ENCODE results near the gene FADS3.

FADS3 gene

GRCh38 chr11:61908730-61909316, 17.5 kb upstream of the FADS3 start:
- TF ChIP-seq, protein P1, sequence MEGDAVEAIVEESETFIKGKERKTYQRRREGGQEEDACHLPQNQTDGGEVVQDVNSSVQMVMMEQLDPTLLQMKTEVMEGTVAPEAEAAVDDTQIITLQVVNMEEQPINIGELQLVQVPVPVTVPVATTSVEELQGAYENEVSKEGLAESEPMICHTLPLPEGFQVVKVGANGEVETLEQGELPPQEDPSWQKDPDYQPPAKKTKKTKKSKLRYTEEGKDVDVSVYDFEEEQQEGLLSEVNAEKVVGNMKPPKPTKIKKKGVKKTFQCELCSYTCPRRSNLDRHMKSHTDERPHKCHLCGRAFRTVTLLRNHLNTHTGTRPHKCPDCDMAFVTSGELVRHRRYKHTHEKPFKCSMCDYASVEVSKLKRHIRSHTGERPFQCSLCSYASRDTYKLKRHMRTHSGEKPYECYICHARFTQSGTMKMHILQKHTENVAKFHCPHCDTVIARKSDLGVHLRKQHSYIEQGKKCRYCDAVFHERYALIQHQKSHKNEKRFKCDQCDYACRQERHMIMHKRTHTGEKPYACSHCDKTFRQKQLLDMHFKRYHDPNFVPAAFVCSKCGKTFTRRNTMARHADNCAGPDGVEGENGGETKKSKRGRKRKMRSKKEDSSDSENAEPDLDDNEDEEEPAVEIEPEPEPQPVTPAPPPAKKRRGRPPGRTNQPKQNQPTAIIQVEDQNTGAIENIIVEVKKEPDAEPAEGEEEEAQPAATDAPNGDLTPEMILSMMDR (IDR thresholded peaks at IDR 0.05; ENCODE audit: low read depth, low read length) = no peak
- DNase-seq (ENCODE audit: extremely low read depth, low read depth) = no peak

- no peak for DNase-seq (ENCODE audit: extremely low read depth, low read depth)
- TF ChIP-seq, protein P1 (IDR thresholded peaks at IDR 0.05; ENCODE audit: low read depth, low read length) = no peak
These were observed 16.8 kb upstream of the FADS3 start for GRCh38 chr11:61907871-61908729.

GRCh38 chr11:61907282-61907681, 15.9 kb upstream of the FADS3 start:
- no peak for DNase-seq (ENCODE audit: extremely low read depth, low read depth)
- TF ChIP-seq, protein P1 (IDR thresholded peaks at IDR 0.05; ENCODE audit: low read depth, low read length) = no peak

GRCh38 chr11:61906522-61906909, 15.2 kb upstream of the FADS3 start:
- DNase-seq (ENCODE audit: extremely low read depth, low read depth) = no peak
- TF ChIP-seq, protein P1 (IDR thresholded peaks at IDR 0.05; ENCODE audit: low read depth, low read length) = no peak

DNA sequence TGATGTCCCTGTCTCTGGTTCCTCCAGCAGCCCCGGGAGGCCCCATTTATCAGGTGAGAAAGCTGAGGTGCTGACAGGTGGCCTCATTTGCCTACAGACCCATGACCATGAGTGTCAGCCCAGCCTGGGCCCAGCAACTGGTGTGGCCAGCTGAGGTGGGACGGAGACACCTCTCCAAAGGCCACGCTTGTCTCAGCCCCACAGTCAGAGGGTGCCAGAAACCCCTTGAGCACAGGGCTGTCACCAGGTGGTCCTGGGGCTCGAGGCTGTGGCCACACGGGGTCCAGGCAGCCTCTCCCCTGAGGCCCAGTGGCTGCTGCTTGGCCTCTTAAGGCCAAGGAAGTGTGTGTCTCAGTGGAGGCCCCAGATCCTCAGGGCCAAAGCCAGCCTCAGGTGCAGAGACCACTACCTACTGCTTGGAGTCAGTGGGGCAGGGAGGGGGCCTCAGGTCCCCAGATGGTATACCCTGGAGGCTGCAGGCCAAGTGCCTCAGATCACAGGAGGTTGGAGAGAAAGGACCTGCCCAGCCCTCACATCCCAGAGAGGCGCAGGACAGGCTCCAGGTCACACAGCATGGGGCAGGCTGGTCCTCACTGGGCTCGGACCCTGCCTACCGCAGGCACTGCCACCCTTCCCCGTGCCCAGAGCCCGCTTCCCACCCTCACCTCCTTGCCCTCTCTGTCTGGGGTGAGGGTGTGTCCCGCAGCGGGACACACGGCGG, 14.6 kb upstream of the FADS3 start:
- no peak for DNase-seq (ENCODE audit: extremely low read depth, low read depth)

DNA sequence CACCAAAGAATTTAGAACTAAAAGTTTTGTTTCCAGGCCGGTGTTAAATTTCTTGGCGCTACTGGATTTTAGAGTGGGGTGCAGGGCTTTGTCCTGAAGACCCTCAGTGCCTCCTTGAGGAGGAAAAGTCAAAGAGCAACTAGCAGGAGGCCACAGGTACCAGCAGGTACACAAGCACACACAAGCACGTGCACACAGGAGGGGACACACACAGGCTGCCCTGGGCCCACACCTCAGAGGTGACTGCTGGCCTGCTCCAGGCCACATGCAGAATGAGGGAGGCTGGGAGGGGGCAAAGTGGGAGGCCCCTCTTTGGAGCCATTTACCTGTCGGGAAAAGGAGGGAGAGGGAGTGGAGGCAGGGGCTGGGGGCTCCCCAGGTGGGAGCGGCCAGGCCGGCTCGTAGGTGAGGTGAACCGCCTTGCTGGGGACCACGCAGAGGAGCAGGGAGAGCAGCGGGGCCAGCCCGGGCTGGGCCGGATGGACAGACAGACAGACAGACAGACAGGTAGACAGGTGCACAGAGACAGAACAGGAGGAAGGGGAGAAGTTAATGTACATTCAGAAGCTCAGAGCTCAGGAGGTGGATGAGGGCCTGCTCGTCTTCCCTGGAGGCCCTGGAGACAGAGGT, 13.8 kb upstream of the FADS3 start:
- DNase-seq (ENCODE audit: extremely low read depth, low read depth) = no peak
- TF ChIP-seq, protein P1 (IDR thresholded peaks at IDR 0.05; ENCODE audit: low read depth, low read length) = no peak

More for the DNA sequence above, 14.6 kb upstream of the FADS3 start:
- TF ChIP-seq, protein P1 (IDR thresholded peaks at IDR 0.05; ENCODE audit: low read depth, low read length) = no peak
